ENCODE results near the gene SV2A. TPM values are rescaled to one million over a fixed set of nuclear protein-coding genes. Genes with fewer than 3 reads are reported as not detected.
A peak's percentile ranks its signal among the peaks of the same experiment; 100 is the strongest.

The SV2A gene
- total RNA-seq, 2 donors from 2014 or later = 25.6 to 26.2 TPM

GRCh38 chr1:149906570-149907075 lies 11.0 kb downstream of the SV2A start:
- Mint-ChIP-seq H3K4me3 (no peak overlapping the region), H3K27me3 (ENCODE audit: insufficient read depth) (no peaks in the 10 kb centered on the region), H3K9me3 (no peaks in the 10 kb centered on the region), H3K4me1 (no peaks in the 10 kb centered on the region), H3K36me3 (ENCODE audit: low read depth) (peaks cover 41% of the 10 kb centered on the region), H3K27ac (no peak overlapping the region)
- no peak for DNase-seq
- H3K27me3 ChIP-seq (ENCODE audit: control insufficient read depth, insufficient read depth, low read length, poor library complexity, severe bottlenecking) = no peaks in the 10 kb centered on the region
- H3K4me3 ChIP-seq (ENCODE audit: low read length) = no peak overlapping the region
- TF ChIP-seq, protein P1, sequence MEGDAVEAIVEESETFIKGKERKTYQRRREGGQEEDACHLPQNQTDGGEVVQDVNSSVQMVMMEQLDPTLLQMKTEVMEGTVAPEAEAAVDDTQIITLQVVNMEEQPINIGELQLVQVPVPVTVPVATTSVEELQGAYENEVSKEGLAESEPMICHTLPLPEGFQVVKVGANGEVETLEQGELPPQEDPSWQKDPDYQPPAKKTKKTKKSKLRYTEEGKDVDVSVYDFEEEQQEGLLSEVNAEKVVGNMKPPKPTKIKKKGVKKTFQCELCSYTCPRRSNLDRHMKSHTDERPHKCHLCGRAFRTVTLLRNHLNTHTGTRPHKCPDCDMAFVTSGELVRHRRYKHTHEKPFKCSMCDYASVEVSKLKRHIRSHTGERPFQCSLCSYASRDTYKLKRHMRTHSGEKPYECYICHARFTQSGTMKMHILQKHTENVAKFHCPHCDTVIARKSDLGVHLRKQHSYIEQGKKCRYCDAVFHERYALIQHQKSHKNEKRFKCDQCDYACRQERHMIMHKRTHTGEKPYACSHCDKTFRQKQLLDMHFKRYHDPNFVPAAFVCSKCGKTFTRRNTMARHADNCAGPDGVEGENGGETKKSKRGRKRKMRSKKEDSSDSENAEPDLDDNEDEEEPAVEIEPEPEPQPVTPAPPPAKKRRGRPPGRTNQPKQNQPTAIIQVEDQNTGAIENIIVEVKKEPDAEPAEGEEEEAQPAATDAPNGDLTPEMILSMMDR (conservative IDR thresholded peaks at IDR 0.05) = no peak
- no peak overlapping the region for H3K27ac ChIP-seq (ENCODE audit: low read depth, low read length)
- peaks cover 6% of the 10 kb centered on the region for H3K36me3 ChIP-seq (ENCODE audit: control insufficient read depth, insufficient read depth, low read length)
- no peak overlapping the region for H3K9ac ChIP-seq (ENCODE audit: extremely low read depth, low read length, poor library complexity, severe bottlenecking)
- WGBS, 2 experiments (ENCODE audit: insufficient coverage in 1 of 2, insufficient read length in 1 of 2) = 89 to 91% methylated on average over 8 to 10 of the region's 10 CpGs
- no peaks in the 10 kb centered on the region for H3K4me1 ChIP-seq (ENCODE audit: control insufficient read depth, insufficient read depth, low read length)
- H3K9me3 ChIP-seq (ENCODE audit: control insufficient read depth, low read length) = no peaks in the 10 kb centered on the region

DNA sequence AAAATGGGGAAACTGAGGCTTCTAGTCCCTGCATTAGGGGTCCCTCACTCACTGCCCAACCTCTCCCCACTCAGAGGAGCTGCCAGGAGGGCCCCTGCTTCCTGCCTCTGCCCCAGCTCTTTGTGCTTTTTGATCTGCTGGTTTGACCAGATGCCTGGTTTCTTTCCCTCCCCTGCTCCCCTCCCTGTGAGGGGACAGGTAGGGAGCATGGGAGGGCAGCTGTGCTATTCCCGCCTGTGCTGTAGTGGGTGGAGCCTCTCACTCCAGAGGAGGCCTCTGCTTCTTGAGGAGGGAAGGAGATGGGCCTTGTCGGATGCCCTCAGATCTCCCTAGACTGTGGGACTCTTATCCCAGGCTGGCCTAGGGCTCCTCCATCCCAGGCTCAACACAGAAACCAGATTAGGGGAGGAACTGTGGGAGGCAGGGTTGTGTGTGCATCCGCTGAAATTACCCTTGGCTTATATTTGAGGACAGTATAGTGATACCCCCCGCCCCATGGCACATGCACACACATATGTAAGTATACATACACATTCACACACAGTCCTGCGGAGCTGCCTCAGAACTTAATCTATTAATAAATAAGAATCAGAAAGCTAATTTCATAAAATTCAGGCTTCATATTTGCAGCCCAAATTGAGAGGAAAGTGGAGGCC lies 13.7 kb downstream of the SV2A start:
- Histone ChIP-seq H3K27ac (ENCODE audit: low read depth, low read length) (no peak overlapping the region), H3K27me3 (ENCODE audit: control insufficient read depth, insufficient read depth, low read length, poor library complexity, severe bottlenecking) (no peaks in the 10 kb centered on the region), H3K4me3 (ENCODE audit: low read length) (no peak overlapping the region), H3K4me1 (ENCODE audit: control insufficient read depth, insufficient read depth, low read length) (no peaks in the 10 kb centered on the region), H3K9ac (ENCODE audit: extremely low read depth, low read length, poor library complexity, severe bottlenecking) (no peak overlapping the region), H3K36me3 (ENCODE audit: control insufficient read depth, insufficient read depth, low read length) (no peaks in the 10 kb centered on the region), H3K9me3 (ENCODE audit: control insufficient read depth, low read length) (no peaks in the 10 kb centered on the region)
- no peaks in the 10 kb centered on the region for H3K9me3 Mint-ChIP-seq
- no peak overlapping the region for H3K27ac Mint-ChIP-seq
- TF ChIP-seq, protein P1 (conservative IDR thresholded peaks at IDR 0.05) = no peak
- no peak overlapping the region for H3K4me3 Mint-ChIP-seq
- DNase-seq = no peak
- H3K4me1 Mint-ChIP-seq = peaks cover 2% of the 10 kb centered on the region
- 71 to 91% methylated on average over 1 to 5 of the region's 5 CpGs for WGBS, 2 experiments (ENCODE audit: insufficient coverage in 1 of 2, insufficient read length in 1 of 2)
- H3K36me3 Mint-ChIP-seq (ENCODE audit: low read depth) = peaks cover 30% of the 10 kb centered on the region
- peaks cover 10% of the 10 kb centered on the region for H3K27me3 Mint-ChIP-seq (ENCODE audit: insufficient read depth)

DNA sequence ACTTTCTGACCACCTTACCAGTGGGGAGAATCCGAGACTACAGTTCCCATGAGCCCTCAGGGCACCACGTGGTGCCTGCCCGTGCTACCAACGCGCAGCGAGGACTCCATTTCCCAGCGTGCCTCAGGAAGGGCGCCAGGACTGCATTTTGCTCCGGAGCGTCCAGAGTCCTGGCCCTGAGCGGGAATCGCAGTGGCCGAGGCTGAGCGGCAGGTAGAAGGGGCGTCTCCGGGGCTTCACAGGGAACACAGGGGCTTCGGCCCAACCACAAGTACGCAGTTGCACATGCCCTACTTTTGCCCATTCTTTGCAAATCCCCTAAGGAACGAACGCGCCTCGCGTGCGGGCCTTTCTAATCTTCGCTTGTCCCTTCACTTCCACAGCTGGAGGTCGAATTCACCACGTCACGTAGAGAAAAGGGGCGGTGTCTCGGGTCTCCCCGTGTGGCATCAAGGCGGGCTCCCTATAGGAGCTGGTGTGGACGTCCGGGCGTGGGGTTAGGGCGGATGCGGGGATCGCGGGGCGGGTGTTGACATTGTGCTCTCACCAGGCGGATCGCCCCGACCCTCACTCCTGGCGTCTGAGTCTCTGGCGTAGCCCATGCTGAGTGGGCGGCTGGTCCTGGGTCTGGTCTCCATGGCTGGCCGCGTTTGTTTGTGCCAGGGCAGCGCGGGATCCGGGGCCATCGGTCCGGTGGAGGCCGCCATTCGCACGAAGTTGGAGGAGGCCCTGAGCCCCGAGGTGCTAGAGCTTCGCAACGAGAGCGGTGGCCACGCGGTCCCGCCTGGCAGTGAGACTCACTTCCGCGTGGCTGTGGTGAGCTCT lies 18.0 kb downstream of the SV2A start, which contains the start of gene BOLA1:
Gene BOLA1 (plus strand): TSS at position 109 of the 825 bp plus-strand sequence. CDS start 492 bp downstream, at position 601.
- peaks cover 8% of the 10 kb centered on the region for H3K36me3 Mint-ChIP-seq (ENCODE audit: low read depth)
- Histone ChIP-seq H3K4me1 (ENCODE audit: control insufficient read depth, insufficient read depth, low read length) (no peaks in the 10 kb centered on the region), H3K9me3 (ENCODE audit: control insufficient read depth, low read length) (peaks cover 4% of the 10 kb centered on the region), H3K27me3 (ENCODE audit: control insufficient read depth, insufficient read depth, low read length, poor library complexity, severe bottlenecking) (no peaks in the 10 kb centered on the region), H3K27ac (ENCODE audit: low read depth, low read length) (no peak within 1 kb of the TSS), H3K9ac (ENCODE audit: extremely low read depth, low read length, poor library complexity, severe bottlenecking) (peak within 1 kb of the TSS; percentile 50), H3K4me3 (ENCODE audit: low read length) (peak within 1 kb of the TSS; percentile 81), H3K36me3 (ENCODE audit: control insufficient read depth, insufficient read depth, low read length) (no peaks in the 10 kb centered on the region)
- peaks cover 10% of the 10 kb centered on the region for H3K27me3 Mint-ChIP-seq (ENCODE audit: insufficient read depth)
- TF ChIP-seq, protein P1 (conservative IDR thresholded peaks at IDR 0.05) = no peak
- H3K4me3 Mint-ChIP-seq = peak within 1 kb of the TSS; percentile 78
- 52 to 78% methylated on average over 44 to 65 of the region's 65 CpGs for whole genome bisulfite sequencing, 2 experiments (ENCODE audit: insufficient coverage in 1 of 2, insufficient read length in 1 of 2)
- H3K9me3 Mint-ChIP-seq = no peaks in the 10 kb centered on the region
- peak; percentile 97 for DNase-seq
- peaks cover 2% of the 10 kb centered on the region for H3K4me1 Mint-ChIP-seq
- H3K27ac Mint-ChIP-seq = peak within 1 kb of the TSS; percentile 94
